SK-N-SH treated with all-trans-retinoic acid at 6 μM for 48 hours (cell line): ENCODE results near the gene PRPSAP2.

Source experiments
- ATAC-seq: fragments of 200-7000 bp; cut with Tn5 transposase; 3 replicates; pipeline ENCODE4 v1.9.1; 2020; ENCODE audit warnings: mild to moderate bottlenecking, moderate library complexity
- ARNTL ChIP-seq: fragments of 450-650 bp; formaldehyde crosslinking; IDR thresholded peaks from 2 replicates; pipeline ENCODE4 v1.5.0; 2020; ENCODE audit warnings: low read depth, mild to moderate bottlenecking, moderate library complexity, borderline replicate concordance
- BACH2 ChIP-seq: fragments of 250-450 bp; sonication (Bioruptor Pico); IDR thresholded peaks from 2 replicates; pipeline ENCODE4 v1.9.0; 2021; ENCODE audit warnings: mild to moderate bottlenecking, borderline replicate concordance
- CREB5 ChIP-seq: fragments of 250-450 bp; sonication (Bioruptor Pico); IDR thresholded peaks from 2 replicates; pipeline ENCODE4 v1.5.1; 2020; ENCODE audit warnings: low read depth, mild to moderate bottlenecking, moderate library complexity
- CSRNP3 ChIP-seq: fragments of 250-450 bp; sonication (Bioruptor Pico); IDR thresholded peaks from 2 replicates; pipeline ENCODE4 v1.5.1; 2021; ENCODE audit warnings: mild to moderate bottlenecking, moderate library complexity
- ESRRG ChIP-seq: fragments of 250-450 bp; sonication (Bioruptor Pico); IDR thresholded peaks from 2 replicates; pipeline ENCODE4 v1.6.1; 2021; ENCODE audit warnings: mild to moderate bottlenecking
- GLIS3 ChIP-seq: fragments of 250-450 bp; sonication (Bioruptor Pico); IDR thresholded peaks from 2 replicates; pipeline ENCODE4 v1.5.0; 2020; ENCODE audit warnings: mild to moderate bottlenecking, moderate library complexity
- ISL1 ChIP-seq: fragments of 250-450 bp; sonication (Bioruptor Pico); IDR thresholded peaks from 2 replicates; pipeline ENCODE4 v2.1.2; 2022; ENCODE audit warnings: mild to moderate bottlenecking, moderate library complexity
- OSR1 ChIP-seq: fragments of 250-450 bp; sonication (Bioruptor Pico); IDR thresholded peaks from 2 replicates; pipeline ENCODE4 v1.8.0; 2022; ENCODE audit warnings: moderate library complexity, mild to moderate bottlenecking, inconsistent platforms
- PATZ1 ChIP-seq: fragments of 250-450 bp; sonication (Bioruptor Pico); IDR thresholded peaks from 2 replicates; pipeline ENCODE4 v1.8.0; 2020; ENCODE audit warnings: mild to moderate bottlenecking, moderate library complexity, borderline replicate concordance
- POU6F1 ChIP-seq: fragments of 250-450 bp; sonication (Bioruptor Pico); IDR thresholded peaks from 2 replicates; pipeline ENCODE4 v1.8.0; 2021; ENCODE audit warnings: low read depth, mild to moderate bottlenecking, moderate library complexity, borderline replicate concordance
- PPARA ChIP-seq: fragments of 250-450 bp; sonication (Bioruptor Pico); IDR thresholded peaks from 2 replicates; pipeline ENCODE4 v1.5.0; 2020; ENCODE audit warnings: mild to moderate bottlenecking, borderline replicate concordance
- RARB ChIP-seq: fragments of 250-450 bp; sonication (Bioruptor Pico); IDR thresholded peaks from 2 replicates; pipeline ENCODE4 v1.8.0; 2021; ENCODE audit warnings: mild to moderate bottlenecking, moderate library complexity
- SNAI2 ChIP-seq: fragments of 250-450 bp; sonication (Bioruptor Pico); IDR thresholded peaks from 2 replicates; pipeline ENCODE4 v1.5.0; 2020; ENCODE audit warnings: mild to moderate bottlenecking, moderate library complexity
- TCF4 ChIP-seq: fragments of 250-450 bp; sonication (Bioruptor Pico); IDR thresholded peaks from 2 replicates; pipeline ENCODE4 v1.8.0; 2021; ENCODE audit warnings: mild to moderate bottlenecking, moderate library complexity, borderline replicate concordance
- TOX ChIP-seq: fragments of 250-450 bp; sonication (Bioruptor Pico); IDR thresholded peaks from 2 replicates; pipeline ENCODE4 v1.8.0; 2021; ENCODE audit warnings: mild to moderate bottlenecking, moderate library complexity, borderline replicate concordance
- TSHZ2 ChIP-seq: fragments of 250-450 bp; sonication (Bioruptor Pico); IDR thresholded peaks from 2 replicates; pipeline ENCODE4 v1.5.0; 2020; ENCODE audit warnings: mild to moderate bottlenecking, moderate library complexity
- ZFP3 ChIP-seq: fragments of 250-450 bp; sonication (Bioruptor Pico); IDR thresholded peaks from 2 replicates; pipeline ENCODE4 v1.5.0; 2020; ENCODE audit warnings: mild to moderate bottlenecking, moderate library complexity
- ZNF565 ChIP-seq: fragments of 450-650 bp; formaldehyde crosslinking; conservative IDR thresholded peaks from 2 replicates; pipeline ENCODE4 v1.5.0; 2020; ENCODE audit warnings: low read depth, mild to moderate bottlenecking, moderate library complexity
- ZNF70 ChIP-seq: fragments of 450-650 bp; formaldehyde crosslinking; IDR thresholded peaks from 2 replicates; pipeline ENCODE4 v1.5.0; 2020; ENCODE audit warnings: mild to moderate bottlenecking, moderate library complexity

The PRPSAP2 gene

GRCh38 chr17:18974407-18975149, 116.6 kb downstream of the PRPSAP2 start:
- TF ChIP-seq SNAI2 (no peak), OSR1 (CRISPR knock-in tag) (no peak), PATZ1 (CRISPR knock-in tag) (no peak), ESRRG (CRISPR knock-in tag) (no peak), TSHZ2 (CRISPR knock-in tag) (no peak), ZNF70 (CRISPR knock-in tag) (no peak), TCF4 (no peak), ISL1 (CRISPR knock-in tag) (no peak), CREB5 (CRISPR knock-in tag) (no peak), RARB (CRISPR knock-in tag) (no peak), CSRNP3 (CRISPR knock-in tag) (no peak), ZNF565 (CRISPR knock-in tag) (no peak), TOX (CRISPR knock-in tag) (no peak), ZFP3 (CRISPR knock-in tag) (no peak), PPARA (CRISPR knock-in tag) (no peak), GLIS3 (CRISPR knock-in tag) (no peak), POU6F1 (no peak)
- ATAC-seq: no peak

- no peak for TF ChIP-seq BACH2 (CRISPR knock-in tag)
- TF ChIP-seq CSRNP3 (CRISPR knock-in tag): no peak
- no peak for TF ChIP-seq SNAI2
- no peak for ATAC-seq
These were observed 117.7 kb downstream of the PRPSAP2 start for GRCh38 chr17:18975597-18975996.

GRCh38 chr17:18976201-18976600, 118.3 kb downstream of the PRPSAP2 start:
- no peak for ATAC-seq
- TF ChIP-seq SNAI2: no peak
- TF ChIP-seq ZNF565 (CRISPR knock-in tag): no peak
- TF ChIP-seq BACH2 (CRISPR knock-in tag): no peak
- no peak for TF ChIP-seq PPARA (CRISPR knock-in tag)
- no peak for TF ChIP-seq ISL1 (CRISPR knock-in tag)
- TF ChIP-seq ARNTL (CRISPR knock-in tag): no peak
- no peak for TF ChIP-seq ZNF70 (CRISPR knock-in tag)
- TF ChIP-seq TSHZ2 (CRISPR knock-in tag): no peak
- no peak for TF ChIP-seq CSRNP3 (CRISPR knock-in tag)
- no peak for TF ChIP-seq CREB5 (CRISPR knock-in tag)
- TF ChIP-seq OSR1 (CRISPR knock-in tag): no peak
